ENCODE data around the gene TMEM232.
"Not testable (repeated sequence)": the region's sequence is repeated elsewhere in the genome, so short reads cannot be mapped to it uniquely, and the experiment has no call there.

The TMEM232 gene
- total RNA-seq, result 0.20 to 1.5 (median 0.55) reads per million in 18 experiments

DNA sequence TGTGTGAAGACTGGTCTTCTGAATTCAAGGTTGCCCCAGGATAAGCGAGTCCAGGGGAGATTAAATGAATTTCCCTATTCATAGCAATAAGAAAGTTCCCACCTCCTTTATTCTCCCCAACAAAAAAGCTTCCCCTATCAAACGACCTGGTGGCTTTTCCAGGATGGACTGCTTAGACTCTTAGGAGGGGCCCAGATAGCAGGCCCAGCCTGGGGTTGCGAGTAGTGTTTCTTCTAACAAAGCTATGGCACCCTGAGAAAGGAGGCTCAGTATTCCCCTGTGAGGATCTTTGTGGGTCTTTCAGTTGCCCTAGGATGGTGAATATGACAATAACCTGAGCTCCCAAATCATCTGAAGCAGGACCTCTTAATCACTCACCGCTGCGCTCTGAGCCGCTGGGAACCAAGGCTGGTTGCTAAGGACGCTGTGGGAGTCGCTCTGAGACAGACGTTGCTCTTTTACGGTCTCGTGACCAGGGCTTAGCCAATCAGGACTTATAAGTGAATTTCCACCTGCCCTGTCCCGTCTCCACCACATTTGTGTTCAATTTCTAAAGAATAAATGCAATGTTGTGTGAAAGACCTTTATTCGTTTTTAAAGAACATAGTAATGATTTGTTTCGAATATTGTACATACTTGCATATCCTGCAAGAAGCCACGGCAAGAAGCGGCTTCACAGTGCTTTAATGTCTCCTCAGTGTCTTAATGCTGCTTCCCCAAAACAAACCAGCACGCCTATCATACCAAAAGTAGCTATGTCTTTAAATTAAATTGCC is at the start of gene TMEM232:
Gene TMEM232, minus strand, starts transcription at position 423 of the 776 bp plus-strand sequence. CDS start 59,319 bp downstream, outside the sequence.
- DNase-seq, result peak; percentile 71 to 89

DNA sequence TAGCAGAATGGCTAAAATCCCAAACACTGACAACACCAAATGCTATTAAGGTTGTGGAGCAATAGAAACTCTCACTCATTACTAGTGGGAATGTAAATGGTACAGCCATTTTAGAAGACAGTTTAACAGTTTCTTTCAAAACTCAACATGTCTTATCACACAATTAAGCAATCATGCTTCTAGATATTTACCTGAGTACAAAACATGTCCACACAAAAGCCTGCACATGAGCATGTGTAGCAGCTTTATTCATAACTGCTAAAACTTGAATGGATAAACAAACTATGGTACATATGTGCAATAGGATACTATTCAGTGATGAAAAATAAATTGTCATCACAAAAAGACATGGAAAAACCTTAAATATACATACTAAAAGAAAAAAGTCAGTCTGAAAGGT is 43.8 kb upstream of the TMEM232 start:
- DNase-seq, result no peak

DNA sequence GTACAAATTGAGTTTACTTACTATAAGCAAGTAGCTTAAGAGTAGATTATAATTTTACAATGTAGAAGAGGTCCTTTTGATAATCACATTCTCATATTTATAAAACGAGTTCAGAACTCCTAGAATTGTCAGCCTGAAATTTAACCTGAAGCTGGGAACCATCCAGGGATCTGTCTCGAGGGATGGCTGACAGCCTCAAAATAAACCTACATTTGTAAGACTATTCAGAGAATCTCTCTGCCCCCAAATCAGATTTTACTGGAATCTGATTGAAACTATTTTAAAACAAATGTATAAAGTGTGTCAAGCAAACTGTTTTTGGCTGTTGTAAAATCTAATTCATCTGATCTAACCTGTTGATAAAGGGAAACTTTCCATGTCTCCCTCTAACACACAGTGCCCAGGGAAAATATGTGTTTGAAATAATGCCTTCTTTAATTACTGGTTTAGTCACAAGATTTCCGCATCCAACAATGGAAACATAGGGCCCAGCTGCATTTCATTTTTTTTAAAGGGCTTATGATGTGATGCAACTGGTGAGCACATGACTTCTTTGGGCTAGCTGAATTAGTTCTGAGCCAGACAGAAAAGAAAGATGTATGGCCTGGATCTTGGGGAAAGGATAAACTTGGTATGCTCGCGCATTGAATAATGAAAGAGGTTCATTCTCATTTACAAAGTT is 42.7 kb upstream of the TMEM232 start:
- DNase-seq, result no peak

DNA sequence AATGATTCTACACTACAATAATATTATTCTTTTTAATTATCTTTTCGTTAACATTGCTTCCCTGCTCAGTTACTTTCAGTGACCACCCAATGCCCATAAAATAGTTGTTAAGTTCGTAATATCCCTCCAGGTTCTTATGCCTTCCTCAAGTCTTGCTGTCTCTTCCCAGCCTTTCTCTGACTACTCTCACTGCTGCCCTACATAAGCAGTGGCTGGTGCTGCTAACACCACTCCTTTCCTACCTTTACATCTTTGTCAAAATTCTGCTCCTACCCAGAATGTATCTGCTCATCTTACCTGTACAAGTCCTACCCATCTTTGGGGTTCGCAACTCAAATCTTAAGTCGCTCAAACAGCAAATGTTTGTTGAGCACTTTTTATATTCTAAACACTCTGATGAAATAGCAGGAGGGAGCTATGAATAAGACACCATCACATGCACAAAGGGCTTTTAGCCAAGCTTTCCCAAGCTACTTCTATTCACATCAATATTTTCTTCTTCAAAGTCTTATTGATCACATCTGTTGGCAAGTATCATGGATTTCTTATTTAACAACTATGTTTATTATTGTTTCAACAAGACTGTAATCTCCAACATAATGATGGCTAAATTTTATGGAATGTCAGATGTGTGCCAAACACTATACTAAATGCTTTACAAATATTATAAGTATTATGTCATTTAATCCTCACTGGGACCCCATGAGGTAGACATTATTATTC is 41.8 kb upstream of the TMEM232 start:
- no peak for DNase-seq

DNA sequence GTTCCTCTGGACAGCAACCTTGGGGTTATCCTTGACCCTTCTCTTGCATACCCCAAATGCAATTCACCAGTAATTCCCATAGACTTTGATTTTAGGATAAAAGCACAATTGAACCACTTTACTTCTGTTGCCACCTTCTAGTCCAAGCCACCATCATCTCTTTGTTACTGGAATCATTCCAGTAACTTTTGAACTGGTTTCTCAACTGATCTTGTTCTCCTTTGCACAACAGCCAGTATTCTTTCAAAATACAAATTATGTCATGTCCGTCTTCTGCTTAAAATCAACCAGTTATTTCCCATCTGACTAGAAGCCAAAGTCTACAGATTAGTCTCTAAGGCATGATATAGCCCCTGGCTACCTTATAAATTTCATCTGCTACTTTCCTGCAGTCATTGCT is 33.7 kb upstream of the TMEM232 start:
- DNase-seq, result peak in 1 of 2 donors; percentile 45

DNA sequence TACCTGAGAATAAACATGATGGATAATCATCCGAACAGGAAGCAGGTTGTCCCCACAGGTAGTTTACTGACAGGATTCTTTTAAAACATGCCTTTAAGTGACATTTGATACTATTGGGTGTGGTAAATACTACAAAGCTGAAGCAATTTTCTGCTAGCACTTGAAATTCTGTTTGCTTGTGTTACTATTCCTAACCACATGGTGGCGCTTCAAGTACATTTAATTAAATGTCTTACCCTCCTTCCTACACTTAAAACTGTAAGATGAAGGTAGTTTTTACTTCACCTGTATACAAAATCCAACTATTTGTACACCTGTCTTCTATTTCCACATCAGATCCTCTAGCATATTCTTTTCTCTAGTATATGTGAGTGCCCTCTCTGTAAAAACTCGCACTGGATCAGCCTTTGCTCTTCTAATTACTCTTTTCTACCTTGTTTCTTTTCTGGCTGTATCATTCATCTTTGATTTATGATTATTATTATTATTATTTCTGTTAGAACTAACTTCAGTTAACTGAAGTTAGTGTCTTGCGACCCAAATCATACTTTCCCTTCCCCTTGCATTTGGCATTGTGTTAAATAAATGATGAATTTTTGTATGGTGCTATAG is 30.8 kb upstream of the TMEM232 start:
- peak; percentile 33 to 65 for DNase-seq

DNA sequence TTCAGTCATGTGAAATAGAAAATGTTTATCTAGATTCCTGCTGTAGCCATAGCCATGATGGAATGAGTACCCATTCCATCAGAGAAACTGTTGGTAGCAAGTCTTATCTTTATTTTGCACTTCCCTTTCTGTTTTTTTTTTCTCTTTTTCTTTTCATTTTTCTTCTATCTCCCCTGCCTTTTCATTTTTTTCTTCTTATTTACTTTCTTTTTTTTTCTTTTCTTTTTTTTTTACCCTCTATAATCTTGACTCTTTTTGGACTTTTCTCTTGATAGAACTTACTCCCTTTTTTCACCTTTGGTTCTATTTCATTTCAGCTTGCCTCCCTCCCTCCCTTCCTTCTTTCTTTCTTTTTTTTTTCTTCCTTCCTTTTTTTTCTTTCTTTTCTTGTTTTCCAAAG is 27.7 kb upstream of the TMEM232 start:
- DNase-seq, result no peak

DNA sequence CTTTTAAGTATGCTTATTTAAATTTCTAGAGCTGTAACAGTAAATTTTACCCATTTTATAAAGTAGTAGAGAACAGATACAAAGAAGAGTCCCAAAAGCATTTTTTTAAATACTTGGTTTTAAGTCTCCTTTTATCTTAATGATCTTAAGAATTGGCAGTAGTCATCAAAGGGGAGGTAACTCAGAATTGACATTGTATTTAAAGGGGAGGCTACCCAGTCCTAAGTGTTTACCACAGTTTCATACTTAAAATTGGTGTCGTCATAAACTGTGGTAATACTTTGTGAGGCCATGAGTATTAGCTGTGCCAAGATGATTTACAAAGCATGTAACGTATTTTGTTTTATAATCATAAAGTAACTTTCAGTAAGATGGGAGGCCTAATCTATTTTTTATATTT is 27.1 kb upstream of the TMEM232 start:
- no peak for DNase-seq

DNA sequence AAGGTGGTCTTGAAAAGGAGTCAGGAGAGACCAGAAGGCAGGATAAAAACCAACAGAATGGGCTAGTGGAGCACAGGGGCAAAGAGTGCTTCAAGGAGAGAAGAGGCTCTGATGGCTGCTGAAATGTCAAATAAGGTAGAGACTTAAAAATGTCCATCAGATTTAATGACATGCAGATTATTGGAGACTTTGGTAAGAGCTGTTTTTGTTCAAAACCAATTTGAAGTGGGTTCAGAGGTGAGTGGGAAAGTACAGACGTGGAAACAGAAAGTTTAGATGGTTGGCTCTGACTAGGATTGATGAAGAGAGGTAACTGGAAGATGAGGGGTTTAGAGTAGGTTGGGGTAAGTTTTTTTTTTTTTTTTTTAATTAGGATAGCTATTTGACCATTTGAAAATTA is 26.5 kb upstream of the TMEM232 start:
- DNase-seq, result no peak

DNA sequence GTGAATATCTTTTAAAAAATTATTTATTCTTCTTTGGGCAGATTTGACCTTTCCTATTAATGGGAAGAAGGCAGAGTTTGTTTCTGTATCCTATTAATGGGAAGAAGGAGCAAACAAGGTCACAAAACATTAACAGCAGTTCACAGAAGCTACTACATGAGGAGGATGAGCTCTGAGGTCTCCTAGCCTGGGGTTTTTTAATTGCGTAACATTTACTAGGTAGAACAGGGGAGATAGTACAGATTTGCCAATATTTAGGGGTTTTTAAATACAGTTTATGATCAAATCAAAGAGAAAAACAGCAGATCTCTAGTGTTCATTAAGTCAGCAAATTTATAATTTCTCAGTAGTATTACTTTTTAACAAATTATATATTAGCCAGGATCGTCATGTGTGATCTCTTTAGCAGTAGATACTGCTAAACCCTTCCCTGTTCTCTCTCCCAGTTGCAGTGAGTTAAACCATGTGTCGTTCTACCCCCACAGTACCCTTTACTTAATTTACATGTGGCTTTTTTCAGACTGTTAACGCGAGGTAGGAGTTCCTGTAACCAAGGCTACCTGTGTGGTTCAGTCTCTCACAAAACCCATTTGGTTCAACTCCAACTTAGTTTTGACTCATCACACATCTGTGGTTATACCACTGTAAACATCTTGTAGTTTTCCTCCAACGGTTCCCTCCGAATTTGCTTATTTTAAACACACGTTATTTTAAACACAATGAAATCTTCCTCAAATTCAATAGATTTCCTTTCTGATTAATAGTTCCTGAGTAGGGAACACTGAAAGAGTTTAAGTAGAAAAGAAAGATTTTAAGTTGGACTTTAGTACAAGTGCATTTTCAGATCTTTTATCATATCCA is 25.7 kb upstream of the TMEM232 start:
- no peak for DNase-seq

DNA sequence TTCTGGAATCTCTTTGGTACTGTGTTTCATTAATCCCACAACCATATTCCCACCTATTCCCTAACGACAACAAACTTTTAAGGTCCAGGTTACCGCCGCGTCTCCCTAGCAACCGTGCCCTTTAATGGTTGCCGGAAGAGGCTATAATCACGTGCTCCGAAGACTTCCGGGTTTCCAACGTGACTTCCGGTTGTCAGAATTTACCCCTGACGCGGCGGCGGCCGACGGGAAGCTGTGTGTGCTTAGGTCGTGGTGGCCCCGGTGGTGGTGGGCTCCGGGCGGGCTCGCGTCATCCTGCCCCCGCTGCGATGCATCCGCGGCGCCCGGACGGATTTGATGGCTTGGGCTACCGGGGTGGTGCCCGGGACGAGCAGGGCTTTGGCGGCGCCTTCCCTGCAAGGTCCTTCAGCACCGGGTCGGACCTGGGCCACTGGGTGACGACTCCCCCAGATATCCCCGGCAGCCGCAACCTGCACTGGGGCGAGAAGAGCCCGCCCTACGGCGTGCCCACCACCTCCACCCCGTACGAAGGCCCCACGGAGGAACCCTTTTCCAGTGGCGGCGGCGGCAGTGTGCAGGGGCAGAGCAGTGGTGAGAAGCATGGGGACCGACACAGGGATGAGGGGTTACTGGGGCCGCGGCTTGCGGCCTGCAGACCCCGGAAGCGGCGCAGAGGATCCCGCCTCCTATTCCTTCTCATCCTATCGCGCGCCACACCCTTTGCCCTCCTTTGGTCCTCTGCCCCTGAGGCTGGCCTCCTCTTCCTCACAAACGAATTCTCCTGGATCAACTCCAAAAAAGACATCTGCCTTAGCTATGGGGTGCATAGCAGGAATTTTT is 12.6 kb upstream of the TMEM232 start, which contains the start of gene SLC25A46:
Gene SLC25A46, plus strand, starts transcription at position 196 of the 840 bp plus-strand sequence. Its CDS starts 113 bp downstream, at position 309.
- peak; percentile 90 to 94 for DNase-seq

DNA sequence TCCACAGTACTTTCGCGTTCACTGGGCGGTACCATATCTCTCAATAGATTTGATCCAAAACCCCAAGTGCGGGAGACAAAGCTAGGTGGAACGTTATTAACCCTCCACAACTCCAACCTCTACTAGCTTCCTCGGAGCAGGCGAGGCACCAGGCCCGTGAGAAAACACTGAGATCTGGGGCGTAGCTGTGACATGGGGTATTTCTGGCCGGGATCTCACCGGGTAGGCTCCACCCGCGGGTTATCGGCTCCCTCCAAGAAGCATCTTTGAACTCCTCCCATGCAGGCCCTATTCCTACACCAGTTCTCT is 12.0 kb upstream of the TMEM232 start:
- no peak for DNase-seq

DNA sequence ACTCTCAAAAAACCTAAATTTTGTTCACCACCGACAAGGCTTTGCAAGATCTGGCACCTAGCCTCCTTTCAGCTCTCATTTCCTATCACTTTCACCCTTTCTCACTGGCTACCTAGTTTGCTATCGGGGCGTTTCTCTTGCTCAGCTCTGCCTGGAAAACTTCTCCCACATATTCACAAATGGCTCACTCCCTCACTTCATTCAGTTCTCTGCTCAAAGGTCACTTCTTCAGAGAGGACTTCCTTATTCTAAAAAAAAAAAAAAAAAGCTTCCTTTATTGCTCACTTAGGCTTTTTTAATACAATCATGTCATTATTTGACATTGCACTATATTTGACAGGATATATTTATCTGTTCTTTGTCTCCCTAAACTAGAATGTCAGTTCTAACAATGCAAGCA is 10.3 kb upstream of the TMEM232 start:
- peak; percentile 63 to 67 for DNase-seq

DNA sequence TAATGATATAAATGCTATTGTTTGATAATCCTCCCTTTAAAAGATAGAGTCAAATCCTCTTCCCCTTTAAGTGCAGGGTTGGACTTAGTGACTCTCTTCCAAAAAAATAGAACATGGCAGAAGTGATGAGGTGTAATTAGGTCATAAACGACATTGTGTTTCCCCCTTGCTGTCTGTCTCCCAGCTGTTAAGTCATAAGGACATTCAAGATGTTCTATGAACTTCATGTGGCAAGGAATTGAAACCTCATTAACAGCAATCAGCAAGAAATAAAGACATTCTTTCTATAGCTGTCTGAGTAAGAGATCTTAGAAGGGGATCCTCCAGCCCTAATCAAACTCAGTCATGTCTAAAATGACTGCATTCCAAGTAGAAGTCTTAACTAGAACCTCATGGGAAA is 9.1 kb upstream of the TMEM232 start:
- DNase-seq, result no peak

DNA sequence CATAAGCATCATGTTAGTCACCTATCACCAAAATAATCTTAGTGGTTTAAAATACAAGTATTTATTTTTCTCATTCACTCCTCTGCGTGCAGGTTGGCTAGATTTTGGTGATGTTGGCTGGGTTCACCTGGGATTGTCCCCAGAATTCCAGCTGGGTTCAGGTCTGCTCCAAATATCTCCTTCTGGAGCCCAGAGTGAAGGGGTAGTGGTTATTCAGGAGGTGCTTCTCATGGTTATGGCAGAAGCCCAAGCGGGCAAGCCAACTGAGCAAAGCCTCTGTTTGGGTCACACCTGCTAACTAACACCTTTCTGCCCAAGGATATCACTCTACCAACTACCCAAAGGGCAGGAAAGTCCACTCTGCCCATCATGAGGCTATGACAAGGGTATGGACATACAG is 7.6 kb upstream of the TMEM232 start:
- DNase-seq, result no peak

DNA sequence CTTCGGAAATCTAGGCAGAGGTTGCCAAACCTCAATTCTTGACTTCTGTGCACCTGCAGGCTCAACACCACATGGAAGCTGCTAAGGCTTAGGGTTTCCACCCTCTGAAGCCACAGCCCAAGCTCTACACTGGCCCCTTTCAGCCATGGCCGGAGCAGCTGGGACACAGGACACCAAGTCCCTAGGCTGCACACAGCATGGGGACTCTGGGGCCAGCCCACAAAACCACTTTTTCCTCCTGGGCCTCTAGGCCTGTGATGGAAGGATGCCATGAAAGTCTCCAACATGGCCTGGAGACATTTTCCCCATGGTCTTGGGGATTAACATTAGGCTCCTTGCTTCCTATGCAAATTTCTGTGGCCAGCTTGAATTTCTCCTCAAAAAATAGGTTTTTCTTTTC is 5.0 kb upstream of the TMEM232 start:
- DNase-seq, result not testable (repeated sequence)

DNA sequence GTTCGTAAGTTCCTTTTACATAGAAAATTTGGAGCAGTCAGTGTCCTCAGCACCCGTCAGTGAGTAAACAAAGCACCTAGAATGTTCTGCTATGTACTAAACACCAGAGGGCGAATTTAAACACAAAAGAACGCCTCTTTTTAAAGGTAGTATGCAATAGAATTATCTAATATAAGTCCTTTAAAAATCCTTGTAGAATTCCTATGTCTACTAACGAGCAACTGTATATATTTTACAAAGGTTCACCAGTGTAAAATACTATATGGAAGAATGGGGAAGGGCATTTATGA is 499 bp upstream of the TMEM232 start:
- peak in 1 of 2 donors; percentile 21 for DNase-seq

DNA sequence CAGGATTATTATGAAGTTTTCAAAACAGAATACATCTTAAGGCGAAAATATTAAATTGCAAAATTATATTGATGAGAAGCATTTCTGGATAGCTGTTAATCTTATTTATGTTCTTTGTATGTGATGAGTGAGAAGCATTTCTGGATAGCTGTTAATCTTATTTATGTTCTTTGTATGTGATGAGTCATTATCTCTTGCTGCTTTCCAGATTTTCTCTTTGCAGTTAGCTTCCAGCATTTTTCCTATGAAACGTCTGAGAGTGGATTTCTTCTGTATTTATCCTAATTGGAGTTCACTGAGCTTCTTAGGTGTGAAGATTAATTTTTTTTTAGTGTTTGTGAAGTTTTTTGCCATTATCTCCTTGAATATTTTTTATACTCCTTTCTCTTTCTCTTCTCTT is 8.2 kb downstream of the TMEM232 start:
- DNase-seq, result no peak

DNA sequence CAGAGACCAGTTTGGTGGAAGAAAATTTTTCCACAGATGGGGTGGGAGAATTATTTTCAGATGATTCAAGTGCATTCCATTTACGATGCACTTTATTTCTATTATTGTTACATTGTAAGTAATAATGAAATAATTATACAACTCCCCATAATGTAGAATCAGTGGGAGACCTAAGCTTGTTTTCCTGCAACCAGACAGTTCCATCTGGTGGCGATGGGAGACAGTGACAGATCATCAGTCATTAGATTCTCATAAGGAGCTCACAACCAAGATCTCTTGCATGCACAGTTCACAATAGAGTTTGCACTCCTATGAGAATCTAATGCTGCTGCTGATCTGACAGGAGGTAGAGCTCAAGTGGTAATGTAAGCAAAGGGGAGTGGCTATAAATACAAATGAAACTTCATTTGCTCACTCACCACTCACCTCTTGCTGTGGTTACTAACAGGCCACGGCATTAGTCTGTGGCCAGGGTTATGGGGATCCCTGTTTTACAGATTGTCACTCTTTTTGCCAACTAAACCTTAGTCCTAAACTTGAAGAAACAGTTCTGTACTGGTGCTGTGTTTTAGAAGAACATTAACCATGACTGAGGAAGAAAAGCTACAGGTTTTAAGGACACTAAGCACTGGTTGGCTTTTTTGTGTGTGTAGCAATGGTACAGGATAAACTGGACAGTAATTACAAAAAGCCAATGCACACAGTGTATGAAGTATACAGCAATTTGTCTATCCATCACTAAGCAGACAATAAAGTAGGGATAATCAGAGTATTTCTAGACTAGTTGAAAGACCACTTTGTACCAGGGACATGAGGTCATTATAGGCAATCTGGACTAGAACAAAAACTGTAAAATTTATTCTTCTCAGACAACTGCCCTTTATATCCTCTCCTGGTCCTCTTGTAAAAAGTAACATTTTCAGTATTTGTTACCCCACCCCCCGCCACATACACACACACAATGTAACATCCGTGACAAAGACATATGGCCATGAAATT is 9.9 kb downstream of the TMEM232 start:
- DNase-seq, result no peak

DNA sequence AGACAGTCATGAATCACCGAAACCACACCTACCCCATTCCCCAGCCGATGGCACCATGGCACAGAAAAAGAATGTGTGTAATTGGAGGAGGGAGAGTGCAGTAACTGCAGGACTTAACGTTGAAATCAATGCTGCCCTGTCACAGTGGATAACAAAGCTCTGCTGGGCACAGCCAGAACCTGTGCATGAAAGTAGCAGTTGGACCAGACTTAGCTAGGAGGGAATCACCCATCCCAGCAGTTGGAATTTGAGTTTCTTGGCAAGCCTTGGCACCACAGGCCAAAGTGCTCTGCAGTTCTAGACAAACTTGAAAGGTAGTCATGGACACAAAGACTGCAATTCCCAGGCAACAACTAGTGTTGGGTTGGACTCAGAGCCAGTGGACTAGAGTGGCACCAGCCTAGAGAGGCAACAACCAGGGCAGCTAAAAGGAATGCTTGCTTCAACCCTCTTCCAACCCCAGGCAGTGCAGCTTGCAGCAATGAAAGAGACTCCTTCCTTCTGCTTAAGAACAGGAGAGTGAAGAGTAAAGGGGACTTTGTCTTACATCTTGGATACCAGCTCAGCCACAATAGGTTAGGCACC is 19.1 kb downstream of the TMEM232 start:
- no peak for DNase-seq

All from inflammatory macrophage (primary cell).